H1 (cell line): ENCODE measurements around the gene FOXN4. TPM values are rescaled to one million over a fixed set of nuclear protein-coding genes. Genes with fewer than 3 reads are reported as not detected.

Experiments used
- CTCF ChIA-PET: fragments of 300-600 bp; sonication (Branson Sonifier 250); formaldehyde crosslinking; loops from one replicate; lab custom pipeline; 2021; ENCODE audit not compliant: partially characterized antibody; lab: Charles Lee
- POLR2A ChIA-PET: fragments of 300-600 bp; sonication (Branson Sonifier 250); formaldehyde crosslinking; loops from one replicate; lab custom pipeline; 2021; ENCODE audit warnings: inconsistent platforms; ENCODE audit not compliant: partially characterized antibody; lab: Charles Lee
- DNase-seq, 2 experiments: peaks; one replicate each; pipeline versions ENCODE4 v3.0.0 to v3.0.0-alpha.2; 2010 to 2022; ENCODE audit warnings: low spot score in 2 of 2, low read depth in 1 of 2, mixed read lengths in 1 of 2
- FAIRE-seq: peaks from 2 replicates; lab custom pipeline; 2011; peaks lifted over from hg19 to GRCh38; lab: Jason Lieb, UNC
- H2AFZ ChIP-seq: 2 replicates; pipeline ENCODE4 v1.8.1; 2012; ENCODE audit warnings: low read length, inconsistent platforms
- H2AK5ac ChIP-seq: 2 replicates; pipeline ENCODE4 v1.6.1; 2013; ENCODE audit warnings: low read depth, low read length
- H2BK120ac ChIP-seq: replicated peaks from 2 replicates; pipeline ENCODE3; 2013; ENCODE audit warnings: low read depth, low read length, inconsistent platforms
- H2BK12ac ChIP-seq: 2 replicates; pipeline ENCODE4 v1.6.1; 2013; ENCODE audit warnings: low read depth, low read length
- H2BK15ac ChIP-seq: 2 replicates; pipeline ENCODE4 v1.6.1; 2013; ENCODE audit warnings: low read length
- H2BK20ac ChIP-seq: 2 replicates; pipeline ENCODE4 v1.6.1; 2013; ENCODE audit warnings: low read length
- H2BK5ac ChIP-seq: 2 replicates; pipeline ENCODE4 v1.6.1; 2013; ENCODE audit warnings: low read depth, low read length
- H3K14ac ChIP-seq: 2 replicates; pipeline ENCODE4 v1.6.1; 2013; ENCODE audit warnings: inconsistent platforms; ENCODE audit not compliant: insufficient read length
- H3K18ac ChIP-seq: 2 replicates; pipeline ENCODE4 v1.6.1; 2013; ENCODE audit warnings: low read length; ENCODE audit errors: extremely low read depth
- H3K23ac ChIP-seq: 2 replicates; pipeline ENCODE4 v1.6.1; 2013; ENCODE audit warnings: inconsistent platforms; ENCODE audit not compliant: insufficient read length
- H3K23me2 ChIP-seq: 2 replicates; pipeline ENCODE4 v1.6.1; 2013; ENCODE audit warnings: low read depth, low read length
- H3K27ac ChIP-seq: 2 replicates; pipeline ENCODE4 v1.6.1; 2011; ENCODE audit warnings: low read depth, low read length, inconsistent platforms
- H3K27me3 ChIP-seq, 4 experiments: replicated peaks in 1 of 4; 1 replicate in 1 of 4; 2 replicates in 3 of 4; pipeline versions ENCODE4 v1.6.1 to v1.8.1; 2011 to 2013; ENCODE audit warnings: low read length in 3 of 4, mild to moderate bottlenecking in 3 of 4, inconsistent platforms in 2 of 4, mixed read lengths in 2 of 4, moderate library complexity in 1 of 4; ENCODE audit not compliant: control insufficient read depth in 3 of 4, insufficient read depth in 3 of 4; ENCODE audit errors: extremely low read depth in 1 of 4
- H3K36me3 ChIP-seq, 4 experiments: 2 replicates each; pipeline versions ENCODE4 v1.6.1 to v1.8.1; 2011 to 2013; ENCODE audit warnings: mild to moderate bottlenecking in 4 of 4, low read length in 3 of 4, moderate library complexity in 2 of 4, control low read depth in 1 of 4, inconsistent platforms in 1 of 4; ENCODE audit not compliant: insufficient read depth in 4 of 4, control insufficient read depth in 2 of 4
- H3K4ac ChIP-seq: replicated peaks from 2 replicates; pipeline ENCODE3; 2013; ENCODE audit warnings: low read length, low read depth, mixed read lengths, inconsistent platforms; ENCODE audit not compliant: insufficient read length
- H3K4me1 ChIP-seq, 4 experiments: replicated peaks in 1 of 4; 1 replicate in 1 of 4; 2 replicates in 3 of 4; pipeline versions ENCODE4 v1.6.1 to v1.8.1; 2011 to 2013; ENCODE audit warnings: low read length in 3 of 4, inconsistent platforms in 2 of 4, mixed read lengths in 1 of 4; ENCODE audit not compliant: insufficient read depth in 4 of 4, control insufficient read depth in 3 of 4
- H3K4me2 ChIP-seq, 2 experiments: 2 replicates each; pipeline versions ENCODE4 v1.6.1 to v1.8.1; 2011 to 2013; ENCODE audit warnings: low read depth in 2 of 2, low read length in 2 of 2, control low read depth in 1 of 2, inconsistent platforms in 1 of 2, mild to moderate bottlenecking in 1 of 2; ENCODE audit not compliant: insufficient read depth in 1 of 2
- H3K4me3 ChIP-seq, 4 experiments: fragments of 200-600, 300-600 bp in 1 of 4; sonication (generic), shearing (Covaris generic), sonication (Bioruptor Twin) in 1 of 4; 2 replicates each; pipeline versions ENCODE4 v1.5.1 to v1.8.1; 2011 to 2016; ENCODE audit warnings: low read length in 4 of 4, low read depth in 3 of 4, control low read depth in 2 of 4, inconsistent platforms in 2 of 4, mild to moderate bottlenecking in 2 of 4, mixed read lengths in 1 of 4, moderate library complexity in 1 of 4; ENCODE audit not compliant: insufficient read depth in 2 of 4; ENCODE audit errors: extremely low read depth in 1 of 4
- H3K56ac ChIP-seq: replicated peaks from 2 replicates; pipeline ENCODE3; 2013; ENCODE audit warnings: low read depth, mild to moderate bottlenecking, mixed read lengths, low read length, inconsistent platforms; ENCODE audit not compliant: insufficient read length
- H3K79me1 ChIP-seq: 2 replicates; pipeline ENCODE4 v1.6.1; 2013; ENCODE audit warnings: low read depth, low read length, control low read depth
- H3K79me2 ChIP-seq, 2 experiments: 2 replicates each; pipeline versions ENCODE4 v1.6.1 to v1.8.1; 2012 to 2013; ENCODE audit warnings: low read length in 2 of 2, mild to moderate bottlenecking in 2 of 2, inconsistent platforms in 1 of 2; ENCODE audit not compliant: insufficient read depth in 2 of 2, control insufficient read depth in 1 of 2
- H3K9ac ChIP-seq, 4 experiments: replicated peaks in 1 of 4; 1 replicate in 1 of 4; 2 replicates in 3 of 4; pipeline versions ENCODE4 v1.6.1 to v1.8.1; 2011 to 2013; ENCODE audit warnings: low read depth in 3 of 4, low read length in 3 of 4, control low read depth in 2 of 4, mild to moderate bottlenecking in 2 of 4, moderate library complexity in 2 of 4, inconsistent platforms in 1 of 4; ENCODE audit errors: extremely low read depth in 1 of 4
- H3K9me3 ChIP-seq, 2 experiments: 2 replicates each; pipeline versions ENCODE4 v1.6.1 to v1.8.1; 2012 to 2013; ENCODE audit warnings: mild to moderate bottlenecking in 2 of 2, moderate library complexity in 2 of 2, control low read depth in 1 of 2, inconsistent platforms in 1 of 2, low read depth in 1 of 2, low read length in 1 of 2, mixed read lengths in 1 of 2; ENCODE audit not compliant: insufficient read depth in 2 of 2
- H4K20me1 ChIP-seq, 2 experiments: replicated peaks in 1 of 2; 2 replicates each; pipeline versions ENCODE3 to v1.8.1; 2011 to 2013; ENCODE audit warnings: inconsistent platforms in 2 of 2, low read length in 2 of 2, mild to moderate bottlenecking in 1 of 2; ENCODE audit not compliant: insufficient read depth in 2 of 2, control insufficient read depth in 1 of 2
- H4K5ac ChIP-seq: 2 replicates; pipeline ENCODE4 v1.6.1; 2013; ENCODE audit warnings: low read length, low read depth, mixed read lengths, inconsistent platforms; ENCODE audit not compliant: insufficient read length
- H4K8ac ChIP-seq: 2 replicates; pipeline ENCODE4 v1.8.0; 2013; ENCODE audit warnings: mild to moderate bottlenecking, moderate library complexity, low read length, inconsistent platforms; ENCODE audit not compliant: insufficient read depth; ENCODE audit errors: extremely low read depth
- H4K91ac ChIP-seq: replicated peaks from 2 replicates; pipeline ENCODE3; 2013; ENCODE audit warnings: low read length, mixed read lengths, inconsistent platforms; ENCODE audit not compliant: insufficient read length
- BCL11A ChIP-seq, 2 experiments: IDR thresholded peaks; one replicate each; pipeline ENCODE4 v1.6.1; 2011; ENCODE audit warnings: low read depth in 2 of 2, low read length in 2 of 2, mild to moderate bottlenecking in 2 of 2
- CBX8 ChIP-seq: fragments of 300-800, 300-1000 bp; sonication (generic); IDR thresholded peaks from 2 replicates; pipeline ENCODE4 v1.7.1; 2016; ENCODE audit warnings: low read depth, low read length, borderline replicate concordance
- FOSL1 ChIP-seq: IDR thresholded peaks from 2 replicates; pipeline ENCODE4 v1.6.1; 2011; ENCODE audit warnings: mild to moderate bottlenecking, low read depth, low read length, moderate library complexity; ENCODE audit not compliant: insufficient read depth
- RBBP5 ChIP-seq: IDR thresholded peaks from 2 replicates; pipeline ENCODE4 v1.7.1; 2012; ENCODE audit warnings: low read depth, mild to moderate bottlenecking, inconsistent platforms, low read length, moderate library complexity, borderline replicate concordance
- SAP30 ChIP-seq: fragments of 300-600 bp; sonication (generic); IDR thresholded peaks from 2 replicates; pipeline ENCODE4 v1.7.1; 2012; ENCODE audit warnings: low read length, moderate library complexity, mild to moderate bottlenecking, inconsistent platforms; ENCODE audit not compliant: insufficient read depth, insufficient replicate concordance
- SUZ12 ChIP-seq: fragments of 200-600 bp; sonication (generic); IDR thresholded peaks from 2 replicates; pipeline ENCODE4 v1.6.1; 2012; ENCODE audit warnings: mild to moderate bottlenecking, inconsistent platforms, low read length, moderate library complexity, mixed read lengths
- WGBS, 2 experiments: shearing (Covaris generic) in 1 of 2; methylation state at CpG; one replicate each; pipeline versions ENCODE4 v1.1.6 to v1.1.7; 2013 to 2015; ENCODE audit warnings: low lambda C conversion rate in 2 of 2, mixed read lengths in 2 of 2, inconsistent platforms in 1 of 2, low coverage in 1 of 2, missing lambda C conversion rate in 1 of 2; ENCODE audit not compliant: insufficient replicate concordance in 2 of 2, insufficient coverage in 1 of 2, insufficient read length in 1 of 2; ENCODE audit errors: extremely low coverage in 1 of 2, missing lambda C conversion rate in 1 of 2; 5-methylcytosine and 5-hydroxymethylcytosine counted together
- polyA plus RNA-seq, 7 experiments: library from polyadenylated mRNA; depleted of rRNA in 3 of 7; stranded (reverse) in 5 of 7; unstranded in 2 of 7; fragments of >200 nt in 5 of 7; fragments of 200-250 nt in 2 of 7; gene quantifications; 1 replicate in 5 of 7; 2 replicates in 1 of 7; 4 replicates in 1 of 7; pipeline versions ENCODE4 v1.2.1 to v1.2.3, GENCODE V29; 2011 to 2013; ENCODE audit warnings: missing spikeins in 2 of 7, mixed read lengths in 2 of 7
- total RNA-seq: library from RNA; stranded (reverse); fragmentation: NEBNext Ultra II Directional; extraction: Animal tissue kit (Norgen Biotek cat#: 25700); gene quantifications from 2 replicates; pipeline ENCODE4 v1.2.1, GENCODE V29; 2021

FOXN4 gene
- total and polyA plus RNA-seq, 2 of the 8 experiments (the other 6 are each of a cell fraction or from before 2014, with no cell fraction given) = 0.26 to 0.29 TPM

DNA sequence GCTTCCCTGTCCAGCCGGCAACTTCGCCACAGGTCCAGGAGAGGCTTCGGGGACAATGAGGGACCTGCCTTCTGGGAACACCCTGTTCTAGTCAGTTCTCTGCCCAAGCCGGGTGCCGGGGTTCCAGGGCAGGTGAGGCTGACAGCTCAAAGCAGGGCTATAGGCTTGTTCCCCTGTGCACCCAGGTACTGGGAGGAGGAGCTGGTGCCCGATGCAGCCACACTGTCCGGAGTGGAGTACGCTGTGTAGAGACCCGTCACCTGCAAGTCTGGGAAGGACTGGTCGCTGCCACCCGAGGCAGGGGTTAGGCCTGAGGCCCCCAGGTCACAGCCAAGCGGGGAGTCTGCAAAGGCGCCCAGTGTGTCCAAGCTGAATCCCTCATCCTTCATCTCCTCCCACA is 29.6 kb downstream of the FOXN4 start:
- Histone ChIP-seq H2AK5ac (no peak overlapping the region), H3K18ac (no peak overlapping the region), H3K27ac (no peak overlapping the region), H3K23ac (no peak overlapping the region), H4K8ac (no peak overlapping the region), H3K14ac (no peak overlapping the region), H2BK15ac (no peak overlapping the region), H3K4me2 (no peak overlapping the region), H3K4me1 (peaks cover 0 to 3% (median 0%) of the 10 kb centered on the region in 4 experiments; a peak in 1 of 7 replicates), H3K36me3 (no peaks in the 10 kb centered on the region), H2BK12ac (no peak overlapping the region), H4K20me1 (no peaks in the 10 kb centered on the region), H2BK120ac (no peak overlapping the region), H3K79me1 (no peaks in the 10 kb centered on the region; the same call in 1 of the 2 replicates), H2AFZ (no peak overlapping the region), H3K9ac (no peak overlapping the region), H2BK5ac (no peak overlapping the region), H3K79me2 (no peaks in the 10 kb centered on the region), H3K56ac (no peak overlapping the region), H2BK20ac (no peak overlapping the region), H3K4ac (no peak overlapping the region), H3K23me2 (no peaks in the 10 kb centered on the region), H3K27me3 (no peaks in the 10 kb centered on the region), H4K91ac (no peak overlapping the region), H3K9me3 (no peaks in the 10 kb centered on the region), H3K4me3 (no peak overlapping the region), H4K5ac (no peak overlapping the region)
- CTCF ChIA-PET = interaction anchor here (1.1 to 6.9 kb wide), 7 partner anchors 12 to 114 kb away, joined by 3 to 43 read pairs (median 4); no protein-coding TSS in a partner anchor
- POLR2A ChIA-PET = no interaction called here
- DNase-seq (no peak), FAIRE-seq (no peak)
- 92% methylated on average over 10 of the region's 13 CpGs; no CpG with 5 or more reads in 1 of the 2 experiments for WGBS, 2 experiments
- TF ChIP-seq FOSL1 = no peak
- no peak for TF ChIP-seq BCL11A (IDR thresholded peaks at IDR 0.05; ENCODE audit: low read depth in 2 of 2, low read length in 2 of 2)
- no peak for TF ChIP-seq SUZ12
- no peak for TF ChIP-seq RBBP5
- TF ChIP-seq SAP30 = no peak
- TF ChIP-seq CBX8 = no peak
